K562 (cell line): ENCODE data around the gene ITGAL. TPM values are rescaled to one million over a fixed set of nuclear protein-coding genes. Genes with fewer than 3 reads are reported as not detected.

ENCODE experiments used
- ATAC-seq: fragments of 200-7000 bp; cut with Tn5 transposase; 3 replicates; pipeline ENCODE4 v1.9.1; 2020; ENCODE audit warnings: moderate library complexity
- BruUV-seq: library from RNA; stranded (reverse); fragments of 400-500 nt; replicated peaks from 2 replicates; lab custom pipeline; 2021; lab: Mats Ljungman, UMichigan
- CTCF ChIA-PET: fragments of 300-600 bp; formaldehyde crosslinking; extraction: SDS; loops from one replicate; lab custom pipeline; 2021; ENCODE audit warnings: low intra/inter-chr PET ratio; lab: Yijun Ruan, JAX
- POLR2A ChIA-PET: fragments of 300-600, 350-650 bp; sonication (Branson Sonifier 250); formaldehyde crosslinking; extraction: SDS; loops from one replicate; lab custom pipeline; 2021; ENCODE audit warnings: antibody characterized with exemption, inconsistent platforms; lab: Yijun Ruan, JAX
- DNase-seq, 4 experiments: peaks; one replicate each; pipeline versions ENCODE4 v3.0.0 to v3.0.0-alpha.2; 2011 to 2018; ENCODE audit warnings: low spot score in 3 of 4, mixed read lengths in 3 of 4; ENCODE audit errors: extremely low read depth in 1 of 4
- FAIRE-seq: peaks from 2 replicates; lab custom pipeline; 2011; peaks lifted over from hg19 to GRCh38; lab: Jason Lieb, UNC
- H2AFZ ChIP-seq: 2 replicates; pipeline ENCODE4 v1.6.0; 2011; ENCODE audit warnings: low read depth, low read length, control low read depth, inconsistent platforms
- H3K27ac ChIP-seq: fragments of 200-600 bp; 3 replicates; pipeline ENCODE4 v1.8.0; 2011; ENCODE audit warnings: low read depth, mild to moderate bottlenecking, control low read depth, inconsistent platforms, low read length, moderate library complexity, mixed read lengths; ENCODE audit errors: extremely low read depth
- H3K27me3 ChIP-seq, 2 experiments: fragments of 300-600 bp in 1 of 2; 2 replicates in 1 of 2; 3 replicates in 1 of 2; pipeline versions ENCODE4 v1.6.0 to v1.8.0; 2011; ENCODE audit warnings: inconsistent platforms in 2 of 2, low read length in 2 of 2, mild to moderate bottlenecking in 1 of 2, mixed read lengths in 1 of 2, moderate library complexity in 1 of 2; ENCODE audit not compliant: control insufficient read depth in 2 of 2, insufficient read depth in 2 of 2
- H3K36me3 ChIP-seq: fragments of 300-600 bp; 3 replicates; pipeline ENCODE4 v1.8.0; 2011; ENCODE audit warnings: mild to moderate bottlenecking, low read length, inconsistent platforms; ENCODE audit not compliant: control insufficient read depth, insufficient read depth
- H3K4me1 ChIP-seq, 2 experiments: fragments of 200-600 bp in 1 of 2; replicated peaks in 1 of 2; 2 replicates in 1 of 2; 3 replicates in 1 of 2; pipeline versions ENCODE4 v1.5.1 to v1.8.0; 2011; ENCODE audit warnings: inconsistent platforms in 2 of 2, low read length in 2 of 2, mild to moderate bottlenecking in 1 of 2, mixed read lengths in 1 of 2, moderate library complexity in 1 of 2; ENCODE audit not compliant: control insufficient read depth in 2 of 2, insufficient read depth in 2 of 2
- H3K4me2 ChIP-seq: 2 replicates; pipeline ENCODE4 v1.6.1; 2011; ENCODE audit warnings: low read length, control low read depth, inconsistent platforms, mixed read lengths; ENCODE audit not compliant: insufficient read depth
- H3K4me3 ChIP-seq: fragments of 200-600 bp; sonication (generic), shearing (Covaris generic); 2 replicates; pipeline ENCODE4 v1.5.1; 2016; ENCODE audit warnings: control low read depth, inconsistent platforms
- H3K79me2 ChIP-seq: fragments of 200-600 bp; 3 replicates; pipeline ENCODE4 v1.8.0; 2011; ENCODE audit warnings: low read length, inconsistent platforms; ENCODE audit not compliant: control insufficient read depth, insufficient read depth
- H3K9ac ChIP-seq, 2 experiments: 2 replicates each; pipeline versions ENCODE4 v1.6.0 to v1.6.1; 2011; ENCODE audit warnings: low read depth in 2 of 2, low read length in 2 of 2, control low read depth in 1 of 2, inconsistent platforms in 1 of 2, mild to moderate bottlenecking in 1 of 2, mixed read lengths in 1 of 2; ENCODE audit not compliant: insufficient read depth in 1 of 2
- H3K9me1 ChIP-seq: one replicate; pipeline ENCODE4 v1.6.0; 2011; ENCODE audit warnings: inconsistent platforms, mild to moderate bottlenecking, low read length, moderate library complexity; ENCODE audit not compliant: control insufficient read depth, insufficient read depth
- H3K9me3 ChIP-seq: replicated peaks from 2 replicates; pipeline ENCODE4 v1.5.1; 2011; ENCODE audit warnings: low read depth, low read length, inconsistent platforms; ENCODE audit not compliant: control insufficient read depth, insufficient read depth
- H4K20me1 ChIP-seq: replicated peaks from 2 replicates; pipeline ENCODE4 v1.6.1; 2011; ENCODE audit warnings: low read length, inconsistent platforms, mixed read lengths; ENCODE audit not compliant: control insufficient read depth, insufficient read depth
- ARID1B ChIP-seq: fragments of 450-650 bp; IDR thresholded peaks from 2 replicates; pipeline ENCODE4 v1.6.1; 2016; ENCODE audit warnings: antibody characterized with exemption, mild to moderate bottlenecking, inconsistent platforms
- ASH1L ChIP-seq: fragments of 450-650 bp; IDR thresholded peaks from 2 replicates; pipeline ENCODE4 v1.6.1; 2018; ENCODE audit warnings: borderline replicate concordance, mild to moderate bottlenecking, low read depth; ENCODE audit not compliant: partially characterized antibody
- CUX1 ChIP-seq: fragments of 200-800 bp; sonication (Bioruptor generic); IDR thresholded peaks from 2 replicates; pipeline ENCODE4 v1.6.1; 2016; ENCODE audit warnings: missing genetic modification characterization, missing compliant biosample characterization
- DEAF1 ChIP-seq: fragments of 450-650 bp; formaldehyde crosslinking; IDR thresholded peaks from 2 replicates; pipeline ENCODE4 v1.4.0; 2020; ENCODE audit warnings: mild to moderate bottlenecking, moderate library complexity
- ESRRA ChIP-seq: fragments of 450-650 bp; IDR thresholded peaks from 2 replicates; pipeline ENCODE4 v1.6.1; 2014; ENCODE audit warnings: low read depth, mild to moderate bottlenecking, moderate library complexity, borderline replicate concordance
- SMARCA4 ChIP-seq: fragments of 450-650 bp; IDR thresholded peaks from 2 replicates; pipeline ENCODE4 v1.6.1; 2016
- SRSF9 ChIP-seq: fragments of 200-400 bp; formaldehyde crosslinking; IDR thresholded peaks from 2 replicates; pipeline ENCODE4 v1.6.1; 2017; ENCODE audit warnings: low read depth, low read length, borderline replicate concordance
- TEAD1 ChIP-seq, 2 experiments: fragments of 450-650 bp in 1 of 2; sonication (generic) in 1 of 2; formaldehyde crosslinking; IDR thresholded peaks; 2 replicates each; pipeline versions ENCODE4 v1.4.0 to v1.8.0; 2020 to 2022; ENCODE audit warnings: mild to moderate bottlenecking in 2 of 2, missing genetic modification reagents in 1 of 2
- ZBTB9 ChIP-seq: fragments of 450-650 bp; formaldehyde crosslinking; IDR thresholded peaks from 2 replicates; pipeline ENCODE4 v1.4.0; 2020; ENCODE audit warnings: mild to moderate bottlenecking, moderate library complexity
- ZKSCAN8 ChIP-seq: fragments of 200-800 bp; sonication (Bioruptor generic); IDR thresholded peaks from 2 replicates; pipeline ENCODE4 v1.6.1; 2016; ENCODE audit warnings: missing genetic modification characterization, missing compliant biosample characterization
- ZNF217 ChIP-seq: sonication (generic); formaldehyde crosslinking; IDR thresholded peaks from 2 replicates; pipeline ENCODE4 v1.8.0; 2022; ENCODE audit warnings: mild to moderate bottlenecking, missing genetic modification reagents
- ZNF436 ChIP-seq: fragments of 250-450, 450-650 bp; sonication (Bioruptor Pico); formaldehyde crosslinking; IDR thresholded peaks from 2 replicates; pipeline ENCODE4 v1.7.0; 2020; ENCODE audit warnings: mild to moderate bottlenecking
- ZNF561 ChIP-seq: fragments of 450-650 bp; formaldehyde crosslinking; conservative IDR thresholded peaks from 2 replicates; pipeline ENCODE4 v1.4.0; 2020; ENCODE audit warnings: mild to moderate bottlenecking, moderate library complexity
- ZNF717 ChIP-seq: fragments of 250-450 bp; sonication (Bioruptor Pico); IDR thresholded peaks from 2 replicates; pipeline ENCODE4 v1.5.0; 2021
- ZZZ3 ChIP-seq: fragments of 450-650 bp; IDR thresholded peaks from 2 replicates; pipeline ENCODE4 v1.6.1; 2016; ENCODE audit warnings: antibody characterized with exemption, mild to moderate bottlenecking, moderate library complexity
- WGBS: fragments of 100-300 bp; shearing (Covaris generic); methylation state at CpG from one replicate; pipeline ENCODE4 v1.1.6; 2016; ENCODE audit warnings: low coverage, mixed read lengths; ENCODE audit not compliant: insufficient coverage; ENCODE audit errors: missing lambda C conversion rate; 5-methylcytosine and 5-hydroxymethylcytosine counted together
- in situ Hi-C: fragments of 300-500 bp; cut with MboI; formaldehyde crosslinking; loops from 4 replicates; pipeline ENCODE4 v1.15.0; 2018; ENCODE audit warnings: inconsistent platforms, mixed read lengths
- intact Hi-C: fragments of 100-400 bp; cut with micrococcal nuclease; formaldehyde crosslinking; loops from 2 replicates; pipeline ENCODE4 v1.14.2; 2022
- polyA plus RNA-seq, 8 experiments: library from polyadenylated mRNA; depleted of rRNA in 4 of 8; stranded (reverse) in 5 of 8; unstranded in 3 of 8; fragments of >200 nt; fragmentation: Nextera tagmentation in 2 of 8; fragmentation: Illumina TruSeq in 1 of 8; extraction: Ambion mirVana in 2 of 8; extraction: Trizol in 1 of 8; gene quantifications; 2 replicates each; pipeline versions ENCODE4 v1.2.1 to v1.2.3, GENCODE V29; 2011 to 2014; ENCODE audit warnings: inconsistent platforms in 1 of 8, missing spikeins in 1 of 8
- total RNA-seq, 7 experiments: library from RNA; depleted of rRNA in 6 of 7; stranded (reverse); fragments of >200 nt in 6 of 7; fragmentation: Illumina TruSeq in 2 of 7; extraction: Trizol in 2 of 7; gene quantifications; 2 replicates each; pipeline versions ENCODE4 v1.2.1 to v1.2.3, GENCODE V29; 2011 to 2021; ENCODE audit warnings: low replicate concordance in 1 of 7

The ITGAL gene
- total and polyA plus RNA-seq, 9 of the 15 experiments (the other 6 are each of a cell fraction or from before 2014, with no cell fraction given) = 0.01 to 0.53 TPM; not detected in 7

GRCh38 chr16:30567991-30568638 lies 95.6 kb downstream of the ITGAL start:
- no peaks in the 10 kb centered on the region for H3K27me3 ChIP-seq
- DNase-seq = no peak
- in situ Hi-C loops (no loop called here), intact Hi-C loops (no loop called here)
- H3K4me1 ChIP-seq = peaks cover 12 to 30% of the 10 kb centered on the region in 2 experiments
- no peak overlapping the region for H3K9ac ChIP-seq
- POLR2A ChIA-PET = interaction anchor here (0.9 to 1.3 kb wide), 3 partner anchors 10 to 18 kb away, joined by 3 to 4 read pairs (median 3); partner anchors contain the start of gene ZNF764
- CTCF ChIA-PET = no interaction called here
- H3K4me2 ChIP-seq = no peak overlapping the region
- no TSS peak for BruUV-seq
- H3K36me3 ChIP-seq = no peaks in the 10 kb centered on the region
- 44% methylated on average over 6 of the region's 6 CpGs for WGBS
- peaks cover 15% of the 10 kb centered on the region for H3K79me2 ChIP-seq
- H4K20me1 ChIP-seq = no peaks in the 10 kb centered on the region
- H3K9me3 ChIP-seq = no peaks in the 10 kb centered on the region
- no peak overlapping the region for H3K4me3 ChIP-seq
- H2AFZ ChIP-seq = no peak overlapping the region
- no peak overlapping the region for H3K27ac ChIP-seq
- H3K9me1 ChIP-seq = no peaks in the 10 kb centered on the region
- no peak for ATAC-seq
- FAIRE-seq = no peak
- TF ChIP-seq SRSF9 = no peak
- no peak for TF ChIP-seq TEAD1 (CRISPR knock-in tag; IDR thresholded peaks at IDR 0.05)
- TF ChIP-seq ZNF717 (CRISPR knock-in tag) = no peak
- no peak for TF ChIP-seq CUX1 (CRISPR knock-in tag)
- no peak for TF ChIP-seq ZNF217 (CRISPR knock-in tag)
- no peak for TF ChIP-seq ZNF561 (CRISPR knock-in tag)
- TF ChIP-seq ZNF436 (CRISPR knock-in tag) = no peak
- TF ChIP-seq ZZZ3 = no peak
- TF ChIP-seq ZBTB9 (CRISPR knock-in tag) = no peak
- TF ChIP-seq ARID1B = no peak
- no peak for TF ChIP-seq SMARCA4
- TF ChIP-seq ASH1L = no peak
- TF ChIP-seq ZKSCAN8 (CRISPR knock-in tag) = no peak
- TF ChIP-seq DEAF1 (CRISPR knock-in tag) = no peak
- TF ChIP-seq ESRRA = no peak
